Heart left ventricle (tissue), 16 donors: Measurements from ENCODE around the gene LPCAT1. TPM values are rescaled to one million over a fixed set of nuclear protein-coding genes. Genes with fewer than 3 reads are reported as not detected.
A peak's percentile ranks its signal among the peaks of the same experiment; 100 is the strongest.

Source experiments
- ATAC-seq, 4 donors: fragments of 200-7000 bp; cut with Tn5 transposase; one replicate each; pipeline ENCODE4 v1.9.1; 2020 to 2022; ENCODE audit warnings: moderate library complexity in 4 of 4, mild to moderate bottlenecking in 3 of 4, moderate number of reproducible peaks in 1 of 4
- DNase-seq, 5 donors: peaks; one replicate each; pipeline ENCODE4 v3.0.0-alpha.2; 2020
- H3K27ac ChIP-seq, 12 donors: fragments of 200-600 bp; sonication (generic) in 4 of 12; one replicate each; pipeline versions ENCODE4 v1.5.0 to v1.8.0; 2016 to 2022; ENCODE audit warnings: mild to moderate bottlenecking in 2 of 12
- H3K27me3 ChIP-seq, 9 donors: fragments of 200-600 bp; sonication (generic) in 2 of 9; one replicate each; pipeline versions ENCODE4 v1.5.1 to v1.8.0; 2016 to 2022; ENCODE audit warnings: mild to moderate bottlenecking in 3 of 9
- H3K36me3 ChIP-seq, 9 donors: fragments of 200-600 bp; sonication (generic) in 2 of 9; one replicate each; pipeline versions ENCODE4 v1.5.0 to v1.8.0; 2018 to 2022; ENCODE audit warnings: mild to moderate bottlenecking in 2 of 9
- H3K4me1 ChIP-seq, 12 donors: fragments of 200-600 bp; sonication (generic) in 4 of 12; one replicate each; pipeline versions ENCODE4 v1.5.0 to v1.8.0; 2016 to 2022; ENCODE audit warnings: mild to moderate bottlenecking in 3 of 12
- H3K4me3 ChIP-seq, 12 donors: fragments of 200-600 bp; sonication (generic) in 4 of 12; one replicate each; pipeline versions ENCODE4 v1.5.0 to v1.8.0; 2017 to 2022; ENCODE audit warnings: mild to moderate bottlenecking in 9 of 12, moderate library complexity in 4 of 12
- H3K9me3 ChIP-seq, 12 donors: fragments of 200-600 bp; sonication (generic) in 4 of 12; one replicate each; pipeline versions ENCODE4 v1.5.0 to v1.8.0; 2016 to 2022; ENCODE audit warnings: mild to moderate bottlenecking in 1 of 12
- CTCF ChIP-seq, 12 donors: fragments of 200-600 bp; sonication (generic) in 4 of 12; IDR thresholded peaks; one replicate each; pipeline versions ENCODE4 v1.5.0 to v1.8.0; 2018 to 2022; ENCODE audit warnings: antibody characterized with exemption in 12 of 12, mild to moderate bottlenecking in 5 of 12
- POLR2A ChIP-seq, 2 donors: fragments of 450-650 bp; IDR thresholded peaks; one replicate each; pipeline ENCODE4 v1.6.1; 2017; ENCODE audit warnings: antibody characterized with exemption in 2 of 2, mild to moderate bottlenecking in 2 of 2, moderate library complexity in 2 of 2
- WGBS, 4 donors: extraction: QIAGEN DNeasy Blood & Tissue Kit in 2 of 4; methylation state at CpG; one replicate each; pipeline versions ENCODE4 v1.1.5 to v1.1.7; 2013 to 2018; 5-methylcytosine and 5-hydroxymethylcytosine counted together
- intact Hi-C, 10 donors: fragments of 100-400 bp; cut with DNase I; formaldehyde crosslinking; loops; one replicate each; pipeline versions ENCODE4 v1.11.1 to v1.14.2; 2022
- polyA plus RNA-seq, 2 donors: library from polyadenylated mRNA; stranded (reverse); fragments of 200-250 nt; gene quantifications; one replicate each; pipeline ENCODE4 v1.2.3, GENCODE V29; 2013
- total RNA-seq, 9 donors: library from RNA; depleted of rRNA in 2 of 9; stranded (reverse); fragments of >200 nt in 2 of 9; fragmentation: NEBNext Ultra II Directional in 3 of 9; extraction: Animal tissue kit (Norgen Biotek cat#: 25700) in 3 of 9; gene quantifications; one replicate each; pipeline versions ENCODE4 v1.1.0 to v1.2.4, GENCODE V29; 2016 to 2023
- donor health status: ischemic (EF 13 %, LVEDD 7.1; RV severe dilation, severe dysfunction).
- donor health status: healthy with polysubstance abuse.
- donor health status: DM: no; HTN: yes; CAD: no.
- donor health status: DM: no; HTN: no; CAD: no.
- donor health status: ischemic (EF 25% LVEDD 6.9; RV normal size, moderate dysfunction).
- donor health status: ischemic (EF 25% LVEDD 5.7; RV mildly dilated, moderate dysfunction).
- donor health status: healthy.
- donor health status: DM: yes; HTN: yes; CAD: no.
- donor health status: ischemic (EF 35%, LVEDD 5.7; RV mildly dilated, moderate dysfunction).
- donor health status: nonischemic (EF 11% LVEDD 7.7; RV severe dilation, severe dysfunction).
- donor health status: DM: yes; HTN: yes; CAD: no.
- donor health status: PGD.
- donor health status: ischemic (EF 29% LVEDD 5.4; RV normal size, mild dysfunction).
- donor health status: nonischemic (EF 23%, LVEDD 6.1; RV moderate dilation, normal function).

Gene LPCAT1
- total and polyA plus RNA-seq, 11 donors, result 8.2 to 30.6 (median 9.9) TPM

- 95 to 98% (median 97%) methylated on average over 12 of the region's 12 CpGs for WGBS, 4 donors
- H3K4me1 ChIP-seq, result peaks cover 0 to 14% (median 0%) of the 10 kb centered on the region in 12 donors
- H3K4me3 ChIP-seq, result no peak overlapping the region
- DNase-seq, result peak in 1 of 5 donors; percentile 6
- no peak for ATAC-seq
- intact Hi-C loops, result loop anchor here in 2 of 10 donors (10.0 kb wide), 1 partner anchor 171 kb away; no protein-coding TSS in a partner anchor
- peaks cover 0 to 83% (median 36%) of the 10 kb centered on the region in 9 donors for H3K36me3 ChIP-seq
- H3K27ac ChIP-seq, result no peak overlapping the region
- TF ChIP-seq CTCF (IDR thresholded peaks at IDR 0.05) (no peak), POLR2A (IDR thresholded peaks at IDR 0.05) (no peak)
- no peaks in the 10 kb centered on the region for H3K9me3 ChIP-seq
- H3K27me3 ChIP-seq, result no peaks in the 10 kb centered on the region
Measured at GRCh38 chr5:1473746-1474145, 50.0 kb downstream of the LPCAT1 start.

DNA sequence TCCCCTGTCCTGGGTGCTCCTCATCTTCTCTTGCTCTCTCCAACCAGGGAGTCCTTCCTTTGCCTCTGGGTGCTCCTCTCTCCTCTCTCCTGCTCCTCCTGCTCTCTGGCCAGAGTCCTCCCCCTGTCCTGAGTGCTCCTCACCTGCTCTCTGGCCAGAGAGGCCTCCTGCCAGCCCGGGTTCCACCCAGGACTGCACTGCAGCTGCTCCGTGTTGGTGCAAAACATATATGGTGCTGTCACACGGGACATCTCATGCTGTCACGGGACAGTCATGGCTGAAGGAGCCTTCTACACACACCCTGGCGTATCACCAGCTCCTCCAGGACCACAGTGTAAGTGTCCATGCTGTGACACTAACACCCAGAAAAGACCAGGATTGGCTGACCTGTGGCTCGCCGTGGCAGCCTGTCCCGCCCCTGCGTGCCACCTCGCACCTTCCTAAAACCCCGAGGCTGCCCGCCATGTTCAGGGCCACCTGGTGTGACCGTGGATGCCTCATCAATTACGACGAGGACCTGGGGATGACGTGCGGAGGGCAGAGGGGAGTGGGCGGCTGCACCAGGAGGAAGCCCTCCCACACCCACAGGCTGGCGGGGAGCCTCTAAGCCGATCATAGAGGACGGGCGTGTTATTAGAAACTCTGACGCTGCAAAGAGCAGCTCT is 50.7 kb downstream of the LPCAT1 start:
- peaks cover 0 to 9% (median 0%) of the 10 kb centered on the region in 12 donors for H3K4me1 ChIP-seq
- ATAC-seq (no peak), DNase-seq (peak in 1 of 5 donors; percentile 18)
- no peak for TF ChIP-seq POLR2A (IDR thresholded peaks at IDR 0.05)
- no peak for TF ChIP-seq CTCF (IDR thresholded peaks at IDR 0.05)
- intact Hi-C loops, result loop anchor here in 2 of 10 donors (10.0 kb wide), 1 partner anchor 172 kb away; no protein-coding TSS in a partner anchor
- no peaks in the 10 kb centered on the region for H3K9me3 ChIP-seq
- H3K36me3 ChIP-seq, result peaks cover 0 to 85% (median 29%) of the 10 kb centered on the region in 9 donors
- 88 to 93% (median 92%) methylated on average over 21 to 23 of the region's 23 CpGs for WGBS, 4 donors
- H3K27me3 ChIP-seq, result no peaks in the 10 kb centered on the region
- no peak overlapping the region for H3K4me3 ChIP-seq
- no peak overlapping the region for H3K27ac ChIP-seq

DNA sequence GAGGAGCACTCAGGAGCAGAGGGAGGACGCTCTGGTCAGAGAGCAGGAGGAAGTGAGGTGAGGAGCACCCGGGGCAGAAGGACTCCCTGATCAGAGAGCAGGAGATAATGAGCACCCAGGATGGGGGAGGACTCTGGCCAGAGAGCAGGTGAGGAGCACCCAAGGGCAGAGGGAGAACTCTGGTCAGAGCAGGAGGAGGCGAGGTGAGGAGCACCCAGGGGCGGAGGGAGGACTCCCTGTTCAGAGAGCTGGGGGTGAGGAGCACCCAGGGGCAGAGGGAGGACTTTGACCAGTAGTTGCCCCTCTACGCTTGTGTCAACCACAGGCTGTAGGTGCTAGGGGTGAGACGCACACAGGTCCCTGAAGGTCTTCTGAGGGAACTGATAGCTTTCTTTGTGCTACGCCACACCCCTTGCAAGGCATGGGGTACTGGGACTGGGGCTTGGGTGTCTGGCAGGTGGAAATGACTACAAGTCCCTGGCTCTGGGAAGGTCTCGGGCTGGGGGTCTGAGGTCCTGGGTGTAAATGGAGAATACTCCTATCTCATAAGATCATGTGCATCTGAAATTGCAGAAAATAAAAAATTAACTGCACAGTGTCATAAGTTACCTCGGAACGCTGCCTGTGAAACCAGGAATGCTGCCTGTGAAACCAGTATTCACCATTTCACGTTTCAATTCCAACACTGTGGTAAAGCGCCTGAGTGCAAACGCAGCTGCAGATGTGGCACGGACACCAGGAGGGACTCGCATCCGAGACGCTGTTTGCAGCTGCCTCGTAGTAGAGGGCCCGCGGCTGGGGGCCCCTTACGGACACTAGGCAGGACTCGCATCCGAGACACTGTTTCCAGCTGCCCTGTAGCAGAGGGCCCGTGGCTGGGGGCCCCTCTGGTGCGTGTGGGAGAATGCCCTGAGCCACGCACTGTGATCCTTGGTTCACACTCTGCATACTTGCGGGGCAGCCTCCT is 51.5 kb downstream of the LPCAT1 start:
- 95 to 96% (median 96%) methylated on average over 27 of the region's 27 CpGs for WGBS, 4 donors
- TF ChIP-seq CTCF (IDR thresholded peaks at IDR 0.05), result no peak
- TF ChIP-seq POLR2A (IDR thresholded peaks at IDR 0.05), result no peak
- Histone ChIP-seq H3K27me3 (no peaks in the 10 kb centered on the region), H3K27ac (no peak overlapping the region), H3K9me3 (no peaks in the 10 kb centered on the region), H3K36me3 (peaks cover 0 to 91% (median 25%) of the 10 kb centered on the region in 9 donors), H3K4me1 (peaks cover 0 to 5% (median 0%) of the 10 kb centered on the region in 12 donors), H3K4me3 (no peak overlapping the region)
- ATAC-seq (no peak), DNase-seq (peak in 2 of 5 donors; percentile 7 to 35)
- intact Hi-C loops, result loop anchor here in 2 of 10 donors (10.0 kb wide), 1 partner anchor 173 kb away; no protein-coding TSS in a partner anchor
